ENCODE data around the gene CEP170. TPM values are rescaled to one million over a fixed set of nuclear protein-coding genes. Genes with fewer than 3 reads are reported as not detected.
"Not testable (repeated sequence)": the region's sequence is repeated elsewhere in the genome, so short reads cannot be mapped to it uniquely, and the experiment has no call there.

CEP170 gene
- total RNA-seq, 1 experiment from 2014 or later: 55.2 TPM

GRCh38 chr1:243203196-243203595 is 51.9 kb downstream of the CEP170 start:
- H3K9me3 ChIP-seq (ENCODE audit: control insufficient read depth in 1 of 2, insufficient read depth in 1 of 2, low read depth in 1 of 2, low read length in 2 of 2); intact Hi-C loops (cut with micrococcal nuclease); CTCF ChIA-PET; ATAC-seq; H2AFZ ChIP-seq (ENCODE audit: low read depth, low read length, poor library complexity, severe bottlenecking); H3K9ac ChIP-seq (ENCODE audit: low read length); H3K4me1 ChIP-seq (ENCODE audit: control insufficient read depth in 1 of 2, insufficient read depth in 2 of 2, low read length in 2 of 2); H3K9me2 ChIP-seq (ENCODE audit: insufficient read depth); H3K79me2 ChIP-seq (ENCODE audit: insufficient read depth, low read length); H3K4me3 ChIP-seq (replicated peaks in 1 of 2; ENCODE audit: low read depth in 1 of 2, low read length in 2 of 2); RAD21 ChIA-PET (ENCODE audit: low non-redundant PET in 1 of 2, low total read pairs in 2 of 2, uncharacterized antibody in 2 of 2, unreplicated experiment in 2 of 2); H3K4me2 ChIP-seq (ENCODE audit: low read length); BruUV-seq (replicated peaks); POLR2A ChIA-PET; H3K27me3 ChIP-seq (ENCODE audit: insufficient read depth, low read length); H4K20me1 ChIP-seq (ENCODE audit: insufficient read depth); H3K36me3 ChIP-seq (ENCODE audit: control insufficient read depth in 1 of 2, insufficient read depth in 2 of 2, low read length in 2 of 2); H3K27ac ChIP-seq (ENCODE audit: low read depth, low read length); DNase-seq (ENCODE audit: low read depth, low spot score): not testable (repeated sequence)

- H2AFZ ChIP-seq (ENCODE audit: low read depth, low read length, poor library complexity, severe bottlenecking); H4K20me1 ChIP-seq (ENCODE audit: insufficient read depth); POLR2A ChIA-PET; H3K27me3 ChIP-seq (ENCODE audit: insufficient read depth, low read length); CTCF ChIA-PET; H3K9me2 ChIP-seq (ENCODE audit: insufficient read depth); RAD21 ChIA-PET (ENCODE audit: low non-redundant PET in 1 of 2, low total read pairs in 2 of 2, uncharacterized antibody in 2 of 2, unreplicated experiment in 2 of 2); H3K36me3 ChIP-seq (ENCODE audit: control insufficient read depth in 1 of 2, insufficient read depth in 2 of 2, low read length in 2 of 2); ATAC-seq; H3K4me3 ChIP-seq (replicated peaks in 1 of 2; ENCODE audit: low read depth in 1 of 2, low read length in 2 of 2); H3K4me1 ChIP-seq (ENCODE audit: control insufficient read depth in 1 of 2, insufficient read depth in 2 of 2, low read length in 2 of 2); intact Hi-C loops (cut with micrococcal nuclease); H3K9ac ChIP-seq (ENCODE audit: low read length); H3K79me2 ChIP-seq (ENCODE audit: insufficient read depth, low read length); DNase-seq (ENCODE audit: low read depth, low spot score); H3K9me3 ChIP-seq (ENCODE audit: control insufficient read depth in 1 of 2, insufficient read depth in 1 of 2, low read depth in 1 of 2, low read length in 2 of 2); H3K4me2 ChIP-seq (ENCODE audit: low read length); H3K27ac ChIP-seq (ENCODE audit: low read depth, low read length); BruUV-seq (replicated peaks): not testable (repeated sequence)
These were observed 53.8 kb downstream of the CEP170 start for GRCh38 chr1:243201316-243201715.

- CTCF ChIA-PET, ATAC-seq: not testable (repeated sequence)
These were observed 57.6 kb downstream of the CEP170 start for GRCh38 chr1:243197524-243197923.

GRCh38 chr1:243193330-243193729 is 61.8 kb downstream of the CEP170 start:
- intact Hi-C loops (cut with micrococcal nuclease); H3K4me3 ChIP-seq (replicated peaks in 1 of 2; ENCODE audit: low read depth in 1 of 2, low read length in 2 of 2); H3K9me2 ChIP-seq (ENCODE audit: insufficient read depth); H3K9me3 ChIP-seq (ENCODE audit: control insufficient read depth in 1 of 2, insufficient read depth in 1 of 2, low read depth in 1 of 2, low read length in 2 of 2); H3K36me3 ChIP-seq (ENCODE audit: control insufficient read depth in 1 of 2, insufficient read depth in 2 of 2, low read length in 2 of 2); H3K4me1 ChIP-seq (ENCODE audit: control insufficient read depth in 1 of 2, insufficient read depth in 2 of 2, low read length in 2 of 2); DNase-seq (ENCODE audit: low read depth, low spot score); POLR2A ChIA-PET; H3K27me3 ChIP-seq (ENCODE audit: insufficient read depth, low read length); H3K79me2 ChIP-seq (ENCODE audit: insufficient read depth, low read length); ATAC-seq; H3K9ac ChIP-seq (ENCODE audit: low read length); BruUV-seq (replicated peaks); H2AFZ ChIP-seq (ENCODE audit: low read depth, low read length, poor library complexity, severe bottlenecking); CTCF ChIA-PET; H3K4me2 ChIP-seq (ENCODE audit: low read length); H3K27ac ChIP-seq (ENCODE audit: low read depth, low read length); H4K20me1 ChIP-seq (ENCODE audit: insufficient read depth); RAD21 ChIA-PET (ENCODE audit: low non-redundant PET in 1 of 2, low total read pairs in 2 of 2, uncharacterized antibody in 2 of 2, unreplicated experiment in 2 of 2): not testable (repeated sequence)

More at GRCh38 chr1:243197524-243197923, 57.6 kb downstream of the CEP170 start:
- H3K4me3 ChIP-seq (replicated peaks in 1 of 2; ENCODE audit: low read depth in 1 of 2, low read length in 2 of 2); H3K27me3 ChIP-seq (ENCODE audit: insufficient read depth, low read length); H3K27ac ChIP-seq (ENCODE audit: low read depth, low read length); H3K4me2 ChIP-seq (ENCODE audit: low read length); H3K9ac ChIP-seq (ENCODE audit: low read length); H3K4me1 ChIP-seq (ENCODE audit: control insufficient read depth in 1 of 2, insufficient read depth in 2 of 2, low read length in 2 of 2); H2AFZ ChIP-seq (ENCODE audit: low read depth, low read length, poor library complexity, severe bottlenecking); RAD21 ChIA-PET (ENCODE audit: low non-redundant PET in 1 of 2, low total read pairs in 2 of 2, uncharacterized antibody in 2 of 2, unreplicated experiment in 2 of 2); DNase-seq (ENCODE audit: low read depth, low spot score); H3K79me2 ChIP-seq (ENCODE audit: insufficient read depth, low read length); BruUV-seq (replicated peaks); H3K9me3 ChIP-seq (ENCODE audit: control insufficient read depth in 1 of 2, insufficient read depth in 1 of 2, low read depth in 1 of 2, low read length in 2 of 2); H3K36me3 ChIP-seq (ENCODE audit: control insufficient read depth in 1 of 2, insufficient read depth in 2 of 2, low read length in 2 of 2); H4K20me1 ChIP-seq (ENCODE audit: insufficient read depth); POLR2A ChIA-PET; H3K9me2 ChIP-seq (ENCODE audit: insufficient read depth); intact Hi-C loops (cut with micrococcal nuclease): not testable (repeated sequence)
